IPS-18c (cell line): ENCODE results near the gene ZFP64.
"Not testable (repeated sequence)": the region's sequence is repeated elsewhere in the genome, so short reads cannot be mapped to it uniquely, and the experiment has no call there.

Experiments
- H3K4me3 ChIP-seq: 2 replicates; pipeline ENCODE4 v1.7.0; 2013; ENCODE audit warnings: low read depth, mild to moderate bottlenecking, low read length, moderate library complexity; ENCODE audit not compliant: insufficient read depth
- H3K9me3 ChIP-seq: one replicate; pipeline ENCODE4 v1.6.1; 2013; ENCODE audit warnings: mild to moderate bottlenecking, low read length, moderate library complexity; ENCODE audit not compliant: control insufficient read depth, insufficient read depth

Gene ZFP64

GRCh38 chr20:52137850-52138249, 53.7 kb downstream of the ZFP64 start:
- no peak overlapping the region for H3K4me3 ChIP-seq
- no peaks in the 10 kb centered on the region for H3K9me3 ChIP-seq

- H3K9me3 ChIP-seq, H3K4me3 ChIP-seq: not testable (repeated sequence)
Observed at GRCh38 chr20:52133714-52134113, 57.9 kb downstream of the ZFP64 start.

GRCh38 chr20:52132337-52132736, 59.2 kb downstream of the ZFP64 start:
- no peak overlapping the region for H3K4me3 ChIP-seq
- H3K9me3 ChIP-seq: no peaks in the 10 kb centered on the region

- Histone ChIP-seq H3K4me3 (no peak overlapping the region), H3K9me3 (no peaks in the 10 kb centered on the region)
Observed at GRCh38 chr20:52131048-52131643, 60.4 kb downstream of the ZFP64 start.

GRCh38 chr20:52130406-52130805, 61.2 kb downstream of the ZFP64 start:
- Histone ChIP-seq H3K4me3 (no peak overlapping the region), H3K9me3 (no peaks in the 10 kb centered on the region)

GRCh38 chr20:52129611-52130010, 62.0 kb downstream of the ZFP64 start:
- Histone ChIP-seq H3K4me3 (no peak overlapping the region), H3K9me3 (no peaks in the 10 kb centered on the region)

GRCh38 chr20:52127309-52127708, 64.3 kb downstream of the ZFP64 start:
- H3K4me3 ChIP-seq: no peak overlapping the region
- H3K9me3 ChIP-seq: no peaks in the 10 kb centered on the region

- no peaks in the 10 kb centered on the region for H3K9me3 ChIP-seq
- no peak overlapping the region for H3K4me3 ChIP-seq
Observed at GRCh38 chr20:52124821-52125220, 66.8 kb downstream of the ZFP64 start.

- Histone ChIP-seq H3K4me3 (no peak overlapping the region), H3K9me3 (no peaks in the 10 kb centered on the region)
Observed at GRCh38 chr20:52118696-52119095, 72.9 kb downstream of the ZFP64 start.

- Histone ChIP-seq H3K9me3 (no peaks in the 10 kb centered on the region), H3K4me3 (no peak overlapping the region)
Observed at GRCh38 chr20:52118016-52118623, 73.5 kb downstream of the ZFP64 start.

GRCh38 chr20:52110456-52110855, 81.1 kb downstream of the ZFP64 start:
- H3K4me3 ChIP-seq: no peak overlapping the region

GRCh38 chr20:52105442-52106422, 85.8 kb downstream of the ZFP64 start:
- Histone ChIP-seq H3K4me3 (peak overlapping the region; percentile 68), H3K9me3 (no peaks in the 10 kb centered on the region)

More at GRCh38 chr20:52110456-52110855, 81.1 kb downstream of the ZFP64 start:
- H3K9me3 ChIP-seq: no peaks in the 10 kb centered on the region

- Histone ChIP-seq H3K9me3 (no peaks in the 10 kb centered on the region), H3K4me3 (peak overlapping the region; percentile 68)
Observed at GRCh38 chr20:52104546-52105441, 86.8 kb downstream of the ZFP64 start.

- Histone ChIP-seq H3K4me3 (peak overlapping the region; percentile 68; the same call in 1 of the 2 replicates), H3K9me3 (no peaks in the 10 kb centered on the region)
Observed at GRCh38 chr20:52103913-52104545, 87.5 kb downstream of the ZFP64 start.

GRCh38 chr20:52103335-52103912, 88.2 kb downstream of the ZFP64 start:
- Histone ChIP-seq H3K9me3 (no peaks in the 10 kb centered on the region), H3K4me3 (peak overlapping the region; percentile 68; the same call in 1 of the 2 replicates)

GRCh38 chr20:52102559-52102958, 89.0 kb downstream of the ZFP64 start:
- no peak overlapping the region; the same call in 1 of the 2 replicates for H3K4me3 ChIP-seq

More at GRCh38 chr20:52102559-52102958, 89.0 kb downstream of the ZFP64 start:
- H3K9me3 ChIP-seq: no peaks in the 10 kb centered on the region
